H9 (cell line): Measurements from ENCODE around the gene GATA3. TPM values are rescaled to one million over a fixed set of nuclear protein-coding genes. Genes with fewer than 3 reads are reported as not detected.

Experiments used
- DNase-seq: peaks from one replicate; pipeline ENCODE4 v3.0.0-alpha.2; 2017
- H2AFZ ChIP-seq: one replicate; pipeline ENCODE4 v1.6.1; 2013; ENCODE audit warnings: mild to moderate bottlenecking, low read length, control low read depth, moderate library complexity
- H2AK5ac ChIP-seq: 2 replicates; pipeline ENCODE4 v1.6.1; 2013; ENCODE audit warnings: low read length, control low read depth, mixed read lengths; ENCODE audit not compliant: insufficient read length
- H2BK120ac ChIP-seq: one replicate; pipeline ENCODE4 v1.6.1; 2013; ENCODE audit warnings: low read depth, mild to moderate bottlenecking, low read length, control low read depth, inconsistent platforms; ENCODE audit not compliant: poor library complexity, severe bottlenecking
- H2BK12ac ChIP-seq: 2 replicates; pipeline ENCODE4 v1.6.1; 2013; ENCODE audit warnings: low read length, control low read depth, mixed read lengths, low read depth; ENCODE audit not compliant: insufficient read length
- H2BK15ac ChIP-seq: 2 replicates; pipeline ENCODE4 v1.6.1; 2013; ENCODE audit warnings: low read depth, low read length, control low read depth
- H2BK20ac ChIP-seq: one replicate; pipeline ENCODE4 v1.6.1; 2013; ENCODE audit warnings: low read depth, mild to moderate bottlenecking, low read length, control low read depth, inconsistent platforms; ENCODE audit not compliant: poor library complexity, severe bottlenecking
- H2BK5ac ChIP-seq: 2 replicates; pipeline ENCODE4 v1.6.1; 2013; ENCODE audit warnings: low read length, control low read depth, mixed read lengths; ENCODE audit not compliant: insufficient read length
- H3K14ac ChIP-seq: 2 replicates; pipeline ENCODE4 v1.6.1; 2013; ENCODE audit warnings: low read length, control low read depth; ENCODE audit not compliant: insufficient read depth
- H3K18ac ChIP-seq: 2 replicates; pipeline ENCODE4 v1.6.1; 2013; ENCODE audit warnings: low read depth, mild to moderate bottlenecking, mixed read lengths, low read length, control low read depth; ENCODE audit not compliant: insufficient read length
- H3K23ac ChIP-seq: 2 replicates; pipeline ENCODE4 v1.6.1; 2013; ENCODE audit warnings: low read length, control low read depth, mixed read lengths, low read depth; ENCODE audit not compliant: insufficient read length
- H3K23me2 ChIP-seq: 2 replicates; pipeline ENCODE4 v1.6.1; 2013; ENCODE audit warnings: low read depth, mild to moderate bottlenecking, mixed read lengths, low read length, control low read depth; ENCODE audit not compliant: insufficient read length, poor library complexity, severe bottlenecking
- H3K27ac ChIP-seq: 2 replicates; pipeline ENCODE4 v1.5.1; 2013; ENCODE audit warnings: low read length, control low read depth, mixed read lengths, low read depth; ENCODE audit not compliant: insufficient read length
- H3K27me3 ChIP-seq: 2 replicates; pipeline ENCODE4 v1.6.1; 2013; ENCODE audit warnings: low read length, control low read depth, inconsistent platforms; ENCODE audit not compliant: insufficient read depth
- H3K4ac ChIP-seq: 2 replicates; pipeline ENCODE4 v1.6.1; 2013; ENCODE audit warnings: low read depth, mild to moderate bottlenecking, control low read depth, inconsistent platforms, low read length, moderate library complexity
- H3K4me1 ChIP-seq: 2 replicates; pipeline ENCODE4 v1.6.1; 2013; ENCODE audit warnings: low read length, control low read depth, inconsistent platforms; ENCODE audit not compliant: insufficient read depth
- H3K4me2 ChIP-seq: 2 replicates; pipeline ENCODE4 v1.6.1; 2013; ENCODE audit warnings: low read length, control low read depth, mixed read lengths; ENCODE audit not compliant: insufficient read length, insufficient read depth
- H3K56ac ChIP-seq: 2 replicates; pipeline ENCODE4 v1.6.1; 2013; ENCODE audit warnings: low read depth, mild to moderate bottlenecking, mixed read lengths, low read length, control low read depth; ENCODE audit not compliant: insufficient read length
- H3K79me1 ChIP-seq: 2 replicates; pipeline ENCODE4 v1.6.1; 2013; ENCODE audit warnings: low read depth, mild to moderate bottlenecking, moderate library complexity, low read length, control low read depth, inconsistent platforms; ENCODE audit not compliant: insufficient read depth, poor library complexity, severe bottlenecking
- H3K79me2 ChIP-seq: 2 replicates; pipeline ENCODE4 v1.6.1; 2013; ENCODE audit warnings: low read length, control low read depth, inconsistent platforms; ENCODE audit not compliant: insufficient read depth
- H3K9ac ChIP-seq: 2 replicates; pipeline ENCODE4 v1.6.1; 2013; ENCODE audit warnings: low read length, control low read depth, mixed read lengths; ENCODE audit not compliant: insufficient read length; ENCODE audit errors: extremely low read depth
- H3K9me3 ChIP-seq: one replicate; pipeline ENCODE4 v1.6.1; 2013; ENCODE audit warnings: low read depth, low read length, inconsistent platforms; ENCODE audit not compliant: control insufficient read depth
- H3T11ph ChIP-seq: one replicate; pipeline ENCODE4 v1.6.1; 2013; ENCODE audit warnings: mild to moderate bottlenecking, low read length, control low read depth, inconsistent platforms
- H4K20me1 ChIP-seq: one replicate; pipeline ENCODE4 v1.6.1; 2013; ENCODE audit not compliant: control insufficient read depth, insufficient read length, insufficient read depth
- H4K5ac ChIP-seq: 2 replicates; pipeline ENCODE4 v1.6.1; 2013; ENCODE audit warnings: low read depth, mild to moderate bottlenecking, mixed read lengths, low read length, control low read depth; ENCODE audit not compliant: insufficient read length
- H4K8ac ChIP-seq: replicated peaks from 2 replicates; pipeline ENCODE4 v1.6.1; 2013; ENCODE audit warnings: low read length, control low read depth, mixed read lengths, low read depth; ENCODE audit not compliant: insufficient read length
- H4K91ac ChIP-seq: 2 replicates; pipeline ENCODE4 v1.6.1; 2013; ENCODE audit warnings: low read depth, mild to moderate bottlenecking, moderate library complexity, mixed read lengths, low read length, control low read depth; ENCODE audit not compliant: insufficient read length
- H3K27ac Mint-ChIP-seq, 3 experiments: 2 replicates in 2 of 3; 3 replicates in 1 of 3; pipeline ENCODE4 v1.8.0; 2020 to 2021; ENCODE audit warnings: mixed read lengths in 3 of 3, mild to moderate bottlenecking in 1 of 3, moderate library complexity in 1 of 3
- H3K27me3 Mint-ChIP-seq: 2 replicates; pipeline ENCODE4 v1.8.0; 2021; ENCODE audit warnings: low read depth, mild to moderate bottlenecking, moderate library complexity, mixed read lengths
- H3K36me3 Mint-ChIP-seq, 3 experiments: 2 replicates in 2 of 3; 3 replicates in 1 of 3; pipeline ENCODE4 v1.8.0; 2020 to 2021; ENCODE audit warnings: low read depth in 3 of 3, mixed read lengths in 3 of 3; ENCODE audit not compliant: insufficient read depth in 1 of 3
- H3K4me1 Mint-ChIP-seq, 2 experiments: 2 replicates each; pipeline ENCODE4 v1.8.0; 2020; ENCODE audit warnings: mixed read lengths in 2 of 2
- H3K4me3 Mint-ChIP-seq, 2 experiments: 2 replicates in 1 of 2; 3 replicates in 1 of 2; pipeline ENCODE4 v1.8.0; 2020 to 2021; ENCODE audit warnings: mild to moderate bottlenecking in 2 of 2, mixed read lengths in 2 of 2, moderate library complexity in 1 of 2
- H3K9me3 Mint-ChIP-seq, 2 experiments: 2 replicates in 1 of 2; 3 replicates in 1 of 2; pipeline ENCODE4 v1.8.0; 2020; ENCODE audit warnings: mild to moderate bottlenecking in 2 of 2, mixed read lengths in 2 of 2, moderate library complexity in 1 of 2
- WGBS: extraction: QIAGEN DNeasy Blood & Tissue Kit; methylation state at CpG from one replicate; pipeline ENCODE4 v1.1.7; 2013; ENCODE audit warnings: missing lambda C conversion rate, low lambda C conversion rate, mixed read lengths; ENCODE audit not compliant: insufficient read length; ENCODE audit errors: extremely low coverage; 5-methylcytosine and 5-hydroxymethylcytosine counted together
- total RNA-seq: library from RNA; stranded (reverse); gene quantifications from 2 replicates; pipeline ENCODE4 v1.2.1, GENCODE V29; 2021
- TF ChIP-seq, protein P1 (sequence below): fragments of 200-600 bp; sonication (generic); conservative IDR thresholded peaks from 3 replicates; pipeline ENCODE4 v1.8.0; 2021; ENCODE audit warnings: antibody characterized with exemption, mild to moderate bottlenecking

The GATA3 gene
- total RNA-seq, 1 experiment from 2014 or later = 0.31 TPM

DNA sequence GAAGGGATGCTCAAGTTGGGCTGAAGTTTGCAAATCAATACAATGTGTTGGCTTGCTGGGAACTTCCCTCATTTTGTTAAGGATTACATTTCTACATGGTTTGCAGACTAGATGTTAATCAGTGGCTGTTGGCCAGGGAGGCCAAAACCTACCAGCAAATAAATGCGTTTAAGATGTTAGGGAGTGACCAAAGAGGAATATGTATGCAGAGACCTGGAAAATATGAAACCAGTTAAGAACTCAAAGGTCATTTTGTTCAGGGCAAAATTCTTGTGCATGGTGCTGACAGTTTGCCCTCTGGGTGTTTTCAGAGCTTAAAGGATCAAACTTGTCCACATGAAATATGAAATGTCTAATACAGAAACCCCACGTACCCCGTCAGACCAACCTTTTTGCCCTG is 30.3 kb downstream of the GATA3 start:
- Histone ChIP-seq H3K79me1 (no peaks in the 10 kb centered on the region), H3T11ph (no peak overlapping the region), H2BK5ac (no peak overlapping the region), H2BK20ac (no peak overlapping the region), H3K4me1 (no peaks in the 10 kb centered on the region; the same call in 1 of the 2 replicates), H4K20me1 (no peaks in the 10 kb centered on the region), H3K23ac (no peak overlapping the region), H3K18ac (no peak overlapping the region), H3K27ac (no peak overlapping the region), H3K9me3 (no peaks in the 10 kb centered on the region), H3K23me2 (no peaks in the 10 kb centered on the region), H4K5ac (no peak overlapping the region), H2BK15ac (no peak overlapping the region), H2AFZ (no peak overlapping the region), H3K56ac (no peak overlapping the region), H3K14ac (no peak overlapping the region), H4K91ac (no peak overlapping the region), H2AK5ac (no peak overlapping the region), H3K4me2 (no peak overlapping the region), H3K9ac (no peak overlapping the region), H3K27me3 (no peaks in the 10 kb centered on the region), H3K4ac (no peak overlapping the region), H3K79me2 (no peaks in the 10 kb centered on the region), H4K8ac (no peak overlapping the region), H2BK12ac (no peak overlapping the region), H2BK120ac (no peak overlapping the region)
- peaks cover 11 to 17% of the 10 kb centered on the region in 2 experiments for H3K4me1 Mint-ChIP-seq
- TF ChIP-seq, protein P1, sequence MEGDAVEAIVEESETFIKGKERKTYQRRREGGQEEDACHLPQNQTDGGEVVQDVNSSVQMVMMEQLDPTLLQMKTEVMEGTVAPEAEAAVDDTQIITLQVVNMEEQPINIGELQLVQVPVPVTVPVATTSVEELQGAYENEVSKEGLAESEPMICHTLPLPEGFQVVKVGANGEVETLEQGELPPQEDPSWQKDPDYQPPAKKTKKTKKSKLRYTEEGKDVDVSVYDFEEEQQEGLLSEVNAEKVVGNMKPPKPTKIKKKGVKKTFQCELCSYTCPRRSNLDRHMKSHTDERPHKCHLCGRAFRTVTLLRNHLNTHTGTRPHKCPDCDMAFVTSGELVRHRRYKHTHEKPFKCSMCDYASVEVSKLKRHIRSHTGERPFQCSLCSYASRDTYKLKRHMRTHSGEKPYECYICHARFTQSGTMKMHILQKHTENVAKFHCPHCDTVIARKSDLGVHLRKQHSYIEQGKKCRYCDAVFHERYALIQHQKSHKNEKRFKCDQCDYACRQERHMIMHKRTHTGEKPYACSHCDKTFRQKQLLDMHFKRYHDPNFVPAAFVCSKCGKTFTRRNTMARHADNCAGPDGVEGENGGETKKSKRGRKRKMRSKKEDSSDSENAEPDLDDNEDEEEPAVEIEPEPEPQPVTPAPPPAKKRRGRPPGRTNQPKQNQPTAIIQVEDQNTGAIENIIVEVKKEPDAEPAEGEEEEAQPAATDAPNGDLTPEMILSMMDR = no peak
- H3K27ac Mint-ChIP-seq = no peak overlapping the region
- no peaks in the 10 kb centered on the region for H3K36me3 Mint-ChIP-seq
- peaks cover 11% of the 10 kb centered on the region for H3K27me3 Mint-ChIP-seq
- no CpG with 5 or more reads among the region's 3 CpGs for WGBS
- H3K9me3 Mint-ChIP-seq = no peaks in the 10 kb centered on the region
- H3K4me3 Mint-ChIP-seq = no peak overlapping the region
- DNase-seq = no peak
